ENCODE measurements around the gene C3orf70.
A peak's percentile ranks its signal among the peaks of the same experiment; 100 is the strongest.

Gene C3orf70

DNA sequence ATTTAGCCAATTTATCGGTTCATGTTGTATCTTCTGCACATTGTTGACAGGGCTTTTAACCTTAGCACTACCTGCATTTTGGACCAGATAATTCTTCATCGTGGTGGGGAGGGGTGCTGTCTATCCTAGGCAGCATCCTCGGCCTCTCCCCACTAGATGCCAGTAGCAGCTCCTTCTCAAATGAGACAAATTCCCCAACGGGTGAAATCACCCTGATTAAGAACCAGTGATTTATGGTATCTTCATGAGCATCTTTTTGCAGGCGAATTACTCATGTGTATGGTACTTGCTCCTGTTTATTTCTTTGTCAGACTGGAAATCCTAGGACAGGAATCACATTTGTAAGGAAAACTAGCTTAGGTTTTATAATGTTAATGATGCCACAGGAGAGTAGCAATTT lies 68.0 kb downstream of the C3orf70 start:
- DNase-seq = no peak

DNA sequence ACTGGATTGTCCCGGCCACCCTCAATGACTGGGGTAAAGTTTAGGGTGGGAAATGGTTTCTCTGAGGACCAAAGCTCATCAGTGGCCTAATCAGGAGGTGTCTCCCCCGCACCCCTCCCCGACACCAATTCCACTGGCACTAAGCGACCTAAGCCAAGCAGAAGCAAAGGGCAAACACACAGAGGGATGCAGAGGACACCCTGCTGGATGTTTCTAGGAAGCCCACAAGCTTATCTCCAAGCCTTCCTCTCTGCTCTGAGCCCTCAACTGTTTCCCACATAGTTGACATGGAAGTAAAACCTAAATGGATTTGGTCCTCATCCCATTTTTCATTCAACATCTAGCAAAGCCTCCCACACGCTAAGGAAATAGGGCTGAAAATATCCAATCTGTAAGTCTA lies 68.5 kb downstream of the C3orf70 start:
- DNase-seq = no peak

DNA sequence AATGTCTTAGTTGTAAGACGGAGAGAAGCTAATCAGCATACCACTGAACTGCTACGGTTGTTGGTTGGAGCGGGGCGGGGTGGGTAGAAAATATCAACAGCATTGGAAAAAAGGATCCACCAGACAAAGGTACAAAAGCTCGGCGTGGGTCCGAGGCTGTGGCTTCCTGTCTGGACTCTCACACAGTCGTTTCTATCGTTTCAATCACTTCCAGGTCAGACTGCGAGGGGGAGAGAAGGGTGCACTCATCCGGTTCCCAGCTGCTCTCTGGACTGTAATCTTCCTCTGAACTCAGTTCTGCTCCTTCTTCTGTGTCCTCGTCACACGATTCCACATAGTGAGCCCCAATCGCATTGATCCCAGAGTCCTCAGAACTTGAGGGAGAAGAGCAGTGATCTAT lies 70.0 kb downstream of the C3orf70 start:
- no peak for DNase-seq

DNA sequence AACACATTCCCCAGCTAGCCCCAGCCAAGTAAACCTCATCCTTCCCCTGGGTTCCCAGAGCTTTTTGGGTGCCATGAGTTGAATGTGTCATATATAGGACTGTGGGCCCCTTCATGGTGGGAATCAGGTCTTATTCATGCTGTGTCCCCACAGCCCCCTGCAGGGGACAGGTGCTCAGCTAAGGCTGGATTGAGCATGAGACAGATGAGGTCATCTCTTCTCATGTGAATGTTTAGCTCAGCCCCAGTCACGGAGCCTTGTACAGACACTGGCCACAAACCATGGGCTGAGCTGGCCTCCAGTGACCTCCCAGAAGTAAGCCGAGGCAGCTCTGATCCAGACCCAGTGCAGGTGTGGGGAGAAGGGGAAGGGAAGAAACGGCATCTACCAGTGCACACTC lies 70.7 kb downstream of the C3orf70 start:
- no peak for DNase-seq

DNA sequence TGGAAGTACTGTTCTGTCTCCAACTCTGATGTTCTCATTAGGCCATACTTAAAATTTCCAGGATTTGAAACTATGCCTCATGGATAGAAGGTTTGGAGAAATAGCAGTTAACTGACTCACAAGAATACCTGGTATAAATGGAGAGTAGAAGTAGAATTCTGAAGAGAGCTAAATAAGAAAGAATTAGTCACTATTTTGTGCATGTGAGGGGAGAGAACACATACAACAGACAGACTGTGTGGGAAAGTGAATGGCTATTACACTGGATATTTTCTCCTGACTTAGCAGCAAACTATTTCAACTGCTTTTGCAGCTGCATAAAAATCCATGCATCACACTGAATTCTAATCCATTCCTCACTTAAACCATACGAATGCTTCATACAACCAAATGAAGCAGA lies 71.3 kb downstream of the C3orf70 start:
- DNase-seq = no peak

DNA sequence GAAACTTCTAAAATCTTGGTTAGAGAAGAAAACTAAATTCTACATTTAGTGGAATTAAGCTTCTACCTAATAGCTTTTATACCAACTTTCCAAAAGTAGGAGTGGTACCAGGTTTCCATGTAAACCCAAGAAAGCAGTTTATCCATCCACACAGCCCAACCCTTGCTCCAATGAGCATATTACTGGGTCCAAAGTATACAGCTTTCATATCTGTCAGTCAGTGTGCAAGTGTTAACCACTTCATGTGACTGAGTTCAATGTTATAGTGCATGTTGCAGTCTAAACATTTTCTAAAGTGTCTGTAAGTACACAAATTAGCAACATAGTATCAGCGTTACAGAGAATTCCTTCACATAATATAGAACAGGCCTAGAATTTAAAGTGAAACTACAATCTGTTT lies 73.2 kb downstream of the C3orf70 start:
- no peak for DNase-seq

DNA sequence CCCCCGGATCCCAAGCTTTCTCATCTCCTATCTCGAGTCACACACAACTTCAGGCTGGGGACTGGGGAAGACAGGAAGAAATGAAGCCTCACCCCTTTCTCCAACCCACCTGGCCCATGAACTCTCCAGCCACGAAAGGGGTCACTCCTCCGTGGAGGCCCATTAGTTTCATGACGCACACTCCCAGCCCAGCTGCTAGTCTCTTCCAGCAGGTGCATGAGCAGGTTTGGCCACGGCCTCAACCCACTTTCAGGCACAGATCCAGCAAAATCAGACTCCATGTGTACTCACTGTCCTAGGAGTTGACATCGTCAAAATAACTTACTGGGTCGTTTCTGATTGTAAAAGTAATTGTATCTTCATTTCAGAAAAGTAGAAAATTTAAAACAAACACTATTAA lies 76.6 kb downstream of the C3orf70 start:
- no peak for DNase-seq

DNA sequence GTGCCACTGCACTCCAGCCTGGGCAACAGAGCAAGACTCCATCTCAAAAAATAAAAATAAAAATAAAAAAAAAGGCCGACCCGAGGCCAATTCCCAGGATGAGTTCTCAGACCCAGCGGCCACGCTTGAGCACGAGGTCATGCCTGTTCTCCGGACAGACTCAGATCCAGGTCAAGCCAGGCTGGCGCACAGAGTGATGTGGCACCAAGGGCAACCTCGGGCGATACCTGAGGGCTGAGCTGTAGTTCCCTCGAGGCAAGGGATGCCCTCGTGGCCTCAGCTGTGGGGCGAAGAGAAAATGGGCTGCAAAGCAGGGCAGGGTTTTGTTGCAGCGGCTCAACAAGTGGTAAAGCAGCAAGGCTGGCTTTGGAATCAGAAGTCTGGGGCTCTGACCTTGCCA lies 77.3 kb downstream of the C3orf70 start:
- no peak for DNase-seq

DNA sequence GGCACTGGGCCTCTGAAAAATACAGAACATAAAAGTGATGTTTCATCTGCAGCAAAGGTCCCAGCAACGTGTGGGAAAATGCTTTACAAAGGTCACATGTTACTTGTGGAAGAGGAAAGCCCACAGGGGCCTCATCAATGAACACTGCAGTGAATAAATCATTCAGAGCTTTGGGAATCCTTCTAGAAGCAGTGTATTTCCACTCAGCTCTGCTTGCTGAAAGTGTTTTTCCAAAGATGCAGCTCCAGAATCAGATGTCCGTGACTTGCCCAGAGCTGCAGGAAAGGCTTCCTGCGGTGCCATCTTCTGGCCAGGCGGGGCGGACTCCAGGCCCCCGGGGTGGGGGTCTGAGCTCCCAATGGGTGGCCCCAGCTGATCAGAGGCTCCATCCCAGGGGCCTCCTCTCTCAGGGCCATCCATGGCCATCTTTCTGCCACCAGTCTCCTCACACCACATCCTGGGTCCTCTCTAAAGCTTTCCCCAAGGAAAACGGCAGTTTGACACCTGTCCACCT lies 81.5 kb downstream of the C3orf70 start:
- DNase-seq = no peak

DNA sequence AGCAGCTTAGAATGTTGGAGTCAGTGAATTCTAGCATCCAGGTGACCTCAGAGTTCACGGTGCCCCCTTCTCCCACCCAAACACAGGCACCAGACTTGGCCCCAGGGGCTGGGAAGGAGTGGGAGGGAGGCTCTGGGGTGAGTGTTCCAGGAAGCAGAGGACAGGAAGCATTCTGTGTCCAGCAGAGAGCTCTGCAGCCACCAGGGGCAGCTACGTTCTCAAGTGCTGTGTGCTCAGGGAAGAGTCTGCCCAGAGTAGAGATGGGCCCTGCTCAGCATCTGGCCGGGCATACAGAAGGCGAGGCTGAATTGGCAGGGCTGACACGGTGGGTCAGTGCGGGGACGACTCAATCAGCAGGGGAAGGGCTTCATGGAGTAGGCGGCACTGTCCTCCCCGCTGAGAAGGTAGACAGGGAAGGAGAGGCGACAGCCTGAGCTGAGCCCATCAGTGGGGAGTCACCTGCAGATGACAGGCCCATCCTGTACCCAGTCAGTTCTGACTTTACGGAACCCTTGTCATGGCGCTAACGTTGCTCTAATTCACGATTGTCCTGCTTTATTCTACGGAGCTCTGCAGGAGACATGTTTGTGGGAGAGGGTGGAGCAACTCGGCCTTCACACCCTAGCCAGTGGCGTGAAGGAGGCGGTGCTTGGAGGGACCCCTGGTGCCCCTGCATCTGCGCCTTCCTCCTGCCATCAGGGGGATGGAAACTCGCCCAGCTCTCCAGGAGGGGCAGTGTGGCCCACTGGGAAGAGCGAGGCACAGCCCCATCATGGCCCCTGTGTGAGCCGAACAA lies 82.2 kb downstream of the C3orf70 start:
- peak; percentile 34 for DNase-seq

DNA sequence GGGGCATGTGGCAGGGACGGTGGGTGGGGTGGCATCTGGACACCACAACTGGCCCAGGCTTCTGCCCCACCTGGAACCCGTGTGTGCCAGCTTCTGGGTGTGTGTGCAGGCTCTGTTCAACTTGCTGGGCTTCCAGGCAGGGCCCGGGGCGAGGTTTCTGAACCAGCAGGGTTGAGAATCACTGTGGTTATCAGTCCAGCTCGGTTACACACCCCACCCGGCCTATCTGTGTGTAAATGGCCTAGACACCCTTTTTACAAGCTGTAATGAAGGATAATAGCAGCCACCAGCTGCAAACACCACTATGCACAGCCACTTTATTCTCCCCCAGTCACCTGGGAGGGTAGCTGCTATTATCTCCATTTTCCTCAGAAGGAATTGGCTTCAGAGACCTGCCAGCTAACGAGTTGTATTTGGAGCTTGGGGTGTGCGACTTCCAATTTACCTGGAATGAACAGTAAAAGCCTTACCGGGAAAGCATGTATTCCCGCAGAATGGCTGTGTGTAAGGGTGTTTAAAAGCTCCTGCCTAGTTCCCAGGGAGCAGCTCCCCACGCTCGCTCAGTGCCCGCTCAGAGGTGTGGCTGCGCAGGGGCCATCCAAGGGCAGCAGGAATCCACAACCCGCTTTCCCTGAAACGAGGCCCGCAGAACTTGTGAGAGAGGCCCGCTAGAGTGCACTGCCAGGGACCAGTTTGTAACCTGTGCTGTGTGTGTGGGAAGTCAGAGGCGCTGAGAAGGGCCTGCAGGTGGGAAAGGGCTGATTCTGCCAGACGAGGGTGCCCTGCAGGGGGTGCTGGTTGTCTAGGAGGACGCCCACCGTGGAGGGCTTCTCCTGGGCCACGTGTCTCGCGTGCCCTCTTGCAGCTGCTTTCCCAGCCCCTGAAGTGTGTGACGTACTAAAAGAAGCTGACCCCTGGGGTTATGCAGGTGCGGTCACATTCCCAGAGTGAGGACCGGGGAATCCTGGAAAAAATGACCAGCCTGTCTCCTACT lies 83.5 kb downstream of the C3orf70 start:
- DNase-seq = no peak

DNA sequence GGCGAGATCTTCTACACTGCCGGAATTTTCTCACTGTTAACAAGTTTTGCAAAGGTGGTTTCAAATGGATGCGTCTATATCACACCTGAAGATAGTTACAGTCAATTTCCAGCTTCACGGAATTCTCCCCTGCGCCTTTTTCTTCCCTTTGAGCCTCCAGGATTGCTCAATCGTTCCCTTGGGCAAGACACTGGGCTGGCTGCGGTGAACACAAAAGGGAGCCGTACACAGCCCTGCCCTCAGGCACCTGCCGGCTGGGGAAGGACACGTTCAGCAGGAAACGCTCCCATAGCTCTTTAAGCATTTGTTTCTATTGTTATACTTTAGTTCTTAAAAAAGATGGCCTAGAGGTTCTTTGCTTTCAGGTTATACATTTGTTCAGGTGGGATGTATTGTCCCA lies 85.7 kb downstream of the C3orf70 start:
- no peak for DNase-seq

DNA sequence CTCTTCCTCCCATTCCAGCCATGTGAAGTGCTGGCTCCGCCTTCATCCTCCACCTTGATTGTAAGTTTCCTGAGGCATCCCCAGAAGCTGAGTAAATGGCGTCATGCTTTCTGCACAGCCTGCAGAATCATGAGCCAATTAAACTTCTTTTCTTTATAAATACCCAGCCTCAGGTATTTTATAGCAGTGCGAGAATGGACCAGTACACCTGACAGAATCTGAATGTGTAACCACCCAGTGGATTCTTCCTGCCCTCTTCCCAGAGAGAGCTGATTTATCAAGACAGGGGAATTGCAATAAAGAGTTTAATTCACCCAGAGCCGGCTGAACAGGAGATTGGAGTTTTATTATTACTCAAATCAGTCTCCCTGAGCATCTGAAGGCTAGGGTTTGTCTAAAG lies 86.6 kb downstream of the C3orf70 start:
- DNase-seq = no peak

DNA sequence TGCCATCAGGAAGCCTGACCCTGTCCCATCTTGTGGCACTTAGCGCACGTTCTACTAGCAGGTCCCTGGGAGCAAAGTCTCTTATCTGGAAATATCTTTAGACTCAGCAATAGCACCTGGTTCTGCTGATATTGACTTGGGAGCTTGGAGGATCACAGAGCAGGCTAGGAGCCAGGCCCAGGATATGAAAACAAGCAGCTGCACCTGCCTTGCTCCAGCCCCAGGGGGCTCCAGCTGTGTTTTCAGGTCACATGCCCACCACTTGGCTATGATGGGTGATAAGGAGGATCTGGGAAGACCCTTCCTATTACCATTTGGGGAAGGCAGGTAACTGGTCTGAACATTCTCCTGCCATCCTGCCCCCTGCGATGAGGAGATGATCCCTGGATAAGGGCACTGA lies 87.8 kb downstream of the C3orf70 start:
- DNase-seq = no peak

DNA sequence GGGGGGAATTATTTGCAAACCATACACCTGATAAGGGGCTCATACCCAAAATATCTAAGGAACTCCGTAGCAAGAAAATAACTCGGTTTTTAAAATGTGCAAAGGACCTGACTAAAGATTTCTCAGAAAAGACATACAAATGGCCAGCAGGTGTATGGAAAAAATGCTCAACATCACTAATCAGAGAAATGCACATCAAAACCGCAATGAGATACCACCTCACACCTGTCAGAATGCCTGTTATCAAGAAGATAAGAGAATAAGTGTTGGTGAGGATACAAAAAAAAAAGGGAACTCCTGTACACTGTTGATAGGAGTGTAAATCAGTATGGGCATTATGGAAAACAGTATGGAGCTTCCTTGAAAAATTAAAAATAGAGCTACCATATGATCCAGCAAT lies 89.4 kb downstream of the C3orf70 start:
- no peak for DNase-seq

DNA sequence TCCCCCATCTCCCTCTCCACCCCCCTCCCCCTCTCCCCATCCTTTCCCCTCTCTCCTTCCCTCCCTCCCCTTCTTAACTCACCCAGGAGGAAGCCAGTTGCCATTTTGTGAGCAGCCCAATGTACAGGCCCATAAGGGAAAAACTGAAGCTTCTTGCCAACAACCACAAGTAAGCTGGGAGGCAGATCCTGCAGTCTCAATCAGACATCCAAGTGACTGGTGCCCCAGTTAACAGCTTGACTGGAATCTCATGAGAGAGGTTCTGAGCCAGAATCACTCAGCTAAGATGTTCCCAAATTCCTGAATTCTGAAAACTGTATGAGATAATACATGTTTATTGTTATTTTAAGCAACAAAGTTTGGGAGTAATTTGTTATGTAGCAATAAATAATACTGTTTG lies 90.7 kb downstream of the C3orf70 start:
- DNase-seq = no peak

DNA sequence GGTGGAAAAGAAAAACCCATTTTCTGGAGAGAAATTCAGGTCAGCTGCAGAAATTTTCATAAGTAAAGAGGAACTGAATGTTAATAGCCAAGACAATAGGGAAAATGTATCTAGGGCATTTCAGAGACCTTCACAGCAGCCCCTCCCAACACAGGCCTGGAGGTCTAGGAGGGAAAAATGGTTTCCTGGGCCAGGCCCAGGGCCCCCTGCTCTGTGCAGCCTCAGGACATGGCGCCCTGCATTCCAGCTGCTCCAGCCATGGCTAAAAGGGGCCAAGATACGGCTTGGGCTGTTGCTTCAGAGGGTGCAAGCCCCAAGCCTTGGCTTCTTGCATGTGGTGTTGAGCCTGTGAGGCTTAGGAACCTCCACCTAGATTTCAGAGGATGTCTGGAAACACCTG lies 92.2 kb downstream of the C3orf70 start:
- DNase-seq = no peak

DNA sequence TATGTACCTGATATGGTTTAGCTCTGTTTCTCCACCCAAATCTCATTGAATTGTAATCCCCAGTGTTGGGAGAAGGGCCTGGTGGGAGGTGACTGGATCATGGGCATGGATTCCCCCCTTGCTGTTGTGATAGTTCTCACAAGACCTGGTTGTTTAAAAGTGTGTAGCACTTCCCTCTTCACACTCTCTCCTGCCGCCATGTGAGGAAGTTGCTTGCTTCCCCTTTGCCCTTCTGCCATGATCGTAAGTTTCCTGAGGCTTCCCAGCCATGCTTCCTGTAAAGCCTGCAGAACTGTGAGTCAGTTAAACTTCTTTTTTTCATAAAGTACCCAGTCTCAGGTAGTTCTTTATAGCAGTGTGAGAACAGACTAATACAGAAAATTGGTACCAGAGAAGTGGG lies 93.1 kb downstream of the C3orf70 start:
- DNase-seq = no peak

DNA sequence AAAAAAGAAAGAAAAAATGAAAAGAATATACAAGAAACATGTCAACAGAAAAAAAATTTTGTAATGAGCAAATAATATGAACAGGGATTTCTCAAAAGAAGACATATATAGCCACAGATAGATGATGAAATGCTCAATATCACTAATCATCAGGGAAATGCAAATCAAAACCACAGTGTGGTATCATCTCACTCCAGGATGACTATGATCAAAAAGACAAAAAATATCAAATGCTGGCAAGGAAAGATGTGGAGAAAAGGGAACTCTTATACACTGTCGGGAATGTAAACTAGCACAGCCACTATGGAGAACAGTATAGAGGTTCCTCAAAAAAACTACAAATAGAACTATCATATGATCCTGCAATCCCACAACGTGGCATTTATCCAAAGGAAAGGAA lies 94.1 kb downstream of the C3orf70 start:
- no peak for DNase-seq

DNA sequence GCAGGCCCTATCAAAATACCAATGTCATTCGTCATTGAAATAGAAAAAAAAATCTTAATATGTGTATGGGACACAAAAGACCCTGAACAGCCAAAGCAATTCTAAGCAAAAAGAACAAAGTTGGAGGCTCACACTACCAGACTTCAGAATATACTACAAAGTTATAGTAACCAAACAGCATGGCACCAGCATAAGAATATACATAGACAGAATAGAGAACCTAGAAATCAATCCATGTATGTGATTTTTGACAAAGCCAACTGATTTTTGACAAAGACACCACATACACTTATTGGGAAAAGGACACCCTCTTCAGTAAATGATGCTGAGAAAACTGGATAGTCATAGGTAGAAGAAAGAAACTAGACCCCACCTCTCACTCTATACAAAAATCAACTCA lies 95.0 kb downstream of the C3orf70 start:
- DNase-seq = no peak

DNA sequence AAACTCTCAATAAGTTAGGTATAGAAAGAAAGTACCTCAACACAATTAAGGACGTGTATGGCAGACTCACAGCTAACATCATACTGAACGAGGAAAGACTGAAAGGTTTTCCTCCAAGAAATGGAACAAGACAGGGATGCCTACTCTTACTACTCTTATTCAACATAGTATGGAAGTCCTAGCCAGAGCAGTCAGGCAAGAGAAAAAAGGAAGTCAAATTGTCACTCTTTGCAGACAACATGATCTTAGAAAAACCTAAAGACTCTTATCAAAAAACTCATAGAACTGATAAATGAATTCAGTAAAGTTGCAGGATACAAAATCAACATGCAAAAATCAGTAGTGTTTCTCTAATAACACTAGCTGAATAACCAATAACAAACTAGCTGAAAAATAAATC lies 96.0 kb downstream of the C3orf70 start:
- DNase-seq = no peak

DNA sequence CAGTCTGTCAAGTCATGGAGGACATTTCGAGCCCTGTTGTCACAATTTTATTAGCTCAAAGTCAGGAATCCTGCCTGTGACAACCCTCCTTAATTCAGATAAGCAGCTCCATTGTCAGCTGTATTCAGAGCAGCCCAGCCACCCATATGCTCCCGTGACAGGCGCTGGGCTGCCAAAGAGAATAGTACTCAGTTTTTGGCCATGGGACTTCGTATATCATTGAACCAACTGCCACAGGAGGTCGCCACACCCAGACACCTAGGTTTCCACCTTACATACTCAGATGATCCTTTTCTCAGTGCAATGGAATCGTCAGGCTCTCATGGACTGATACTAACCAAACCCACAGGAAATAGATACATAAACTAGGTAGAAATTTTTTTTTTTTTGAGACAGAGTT lies 100.2 kb downstream of the C3orf70 start:
- no peak for DNase-seq

DNA sequence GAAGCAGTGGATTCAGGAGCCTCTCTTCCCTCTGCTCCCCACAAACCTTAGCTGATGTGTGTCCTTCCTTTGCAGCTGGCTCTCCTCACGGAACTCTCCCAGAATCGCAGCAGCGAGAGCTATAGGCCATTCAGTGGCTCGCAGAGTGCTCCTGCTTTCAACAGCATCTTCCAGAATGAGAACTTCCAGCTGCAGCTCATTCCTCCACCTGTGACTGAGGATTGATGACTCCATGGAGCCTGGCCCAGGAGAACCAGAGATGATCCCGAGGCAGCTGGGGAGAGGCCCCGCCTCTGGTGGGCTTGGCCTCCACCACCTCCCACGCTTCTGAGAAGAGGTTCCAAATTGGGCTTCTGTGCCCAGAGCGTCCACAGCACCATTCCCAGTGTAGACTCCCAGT lies 101.1 kb downstream of the C3orf70 start:
- no peak for DNase-seq

DNA sequence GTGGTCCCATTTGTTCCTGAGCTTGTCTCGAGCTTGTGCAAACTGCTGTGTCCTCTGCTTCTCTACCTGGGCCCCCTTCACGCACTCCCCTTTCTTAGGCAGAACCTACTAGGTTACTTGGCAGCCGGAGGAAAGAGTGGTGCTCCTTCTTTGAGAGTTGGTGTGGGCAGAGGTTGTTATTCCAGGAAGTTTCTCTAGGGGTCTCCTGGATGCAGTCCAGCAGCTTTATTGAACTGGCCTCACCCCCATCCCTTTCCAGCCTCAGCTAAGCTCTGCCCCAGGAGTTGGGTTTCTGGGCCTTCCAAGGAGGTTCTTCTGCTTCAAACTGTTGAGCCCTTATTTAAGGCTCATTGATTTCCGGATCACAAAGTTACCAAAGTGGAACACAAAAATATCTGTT lies 103.2 kb downstream of the C3orf70 start:
- DNase-seq = no peak
